Neural progenitor cell (in vitro differentiated cells): ENCODE results near the gene DSEL.

Experiments
- EZH2 ChIP-seq: fragments of 200-600 bp; sonication (generic); IDR thresholded peaks from 2 replicates; pipeline ENCODE4 v1.6.1; 2017; ENCODE audit warnings: antibody characterized with exemption, mild to moderate bottlenecking, moderate library complexity
- TF ChIP-seq, protein P1 (sequence below): fragments of 200-600 bp; sonication (generic); IDR thresholded peaks from 2 replicates; pipeline ENCODE4 v1.5.1; 2017; ENCODE audit warnings: antibody characterized with exemption, mild to moderate bottlenecking

DNA sequence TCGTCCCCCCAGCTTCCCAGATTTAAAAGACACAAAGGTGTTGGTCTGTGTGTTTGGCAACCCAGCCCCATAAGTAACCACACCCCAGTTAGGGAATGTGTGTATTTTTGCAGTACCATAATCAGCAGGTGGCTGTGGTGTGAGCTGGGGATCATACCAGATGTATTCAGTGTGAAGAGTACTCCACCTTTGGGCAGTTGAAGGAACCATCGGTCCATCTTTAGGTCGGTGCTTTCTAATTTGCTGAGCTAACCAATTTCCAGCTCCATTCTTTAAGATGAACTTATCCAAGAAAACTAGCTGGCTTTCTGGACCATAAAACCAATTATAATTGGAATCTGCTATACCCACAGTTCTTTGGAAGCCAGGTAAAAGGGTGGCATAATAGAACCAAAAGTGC lies 3.2 kb downstream of the DSEL start:
- TF ChIP-seq EZH2 = no peak
- TF ChIP-seq, protein P1, sequence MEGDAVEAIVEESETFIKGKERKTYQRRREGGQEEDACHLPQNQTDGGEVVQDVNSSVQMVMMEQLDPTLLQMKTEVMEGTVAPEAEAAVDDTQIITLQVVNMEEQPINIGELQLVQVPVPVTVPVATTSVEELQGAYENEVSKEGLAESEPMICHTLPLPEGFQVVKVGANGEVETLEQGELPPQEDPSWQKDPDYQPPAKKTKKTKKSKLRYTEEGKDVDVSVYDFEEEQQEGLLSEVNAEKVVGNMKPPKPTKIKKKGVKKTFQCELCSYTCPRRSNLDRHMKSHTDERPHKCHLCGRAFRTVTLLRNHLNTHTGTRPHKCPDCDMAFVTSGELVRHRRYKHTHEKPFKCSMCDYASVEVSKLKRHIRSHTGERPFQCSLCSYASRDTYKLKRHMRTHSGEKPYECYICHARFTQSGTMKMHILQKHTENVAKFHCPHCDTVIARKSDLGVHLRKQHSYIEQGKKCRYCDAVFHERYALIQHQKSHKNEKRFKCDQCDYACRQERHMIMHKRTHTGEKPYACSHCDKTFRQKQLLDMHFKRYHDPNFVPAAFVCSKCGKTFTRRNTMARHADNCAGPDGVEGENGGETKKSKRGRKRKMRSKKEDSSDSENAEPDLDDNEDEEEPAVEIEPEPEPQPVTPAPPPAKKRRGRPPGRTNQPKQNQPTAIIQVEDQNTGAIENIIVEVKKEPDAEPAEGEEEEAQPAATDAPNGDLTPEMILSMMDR = peak; percentile 28
